OCI-M1 (cell line): ENCODE measurements around the gene PLXDC2.

Source experiments
- DNase-seq: peaks from one replicate; lab custom pipeline; 2025; lab: John Stamatoyannopoulos, UW

PLXDC2 gene

DNA sequence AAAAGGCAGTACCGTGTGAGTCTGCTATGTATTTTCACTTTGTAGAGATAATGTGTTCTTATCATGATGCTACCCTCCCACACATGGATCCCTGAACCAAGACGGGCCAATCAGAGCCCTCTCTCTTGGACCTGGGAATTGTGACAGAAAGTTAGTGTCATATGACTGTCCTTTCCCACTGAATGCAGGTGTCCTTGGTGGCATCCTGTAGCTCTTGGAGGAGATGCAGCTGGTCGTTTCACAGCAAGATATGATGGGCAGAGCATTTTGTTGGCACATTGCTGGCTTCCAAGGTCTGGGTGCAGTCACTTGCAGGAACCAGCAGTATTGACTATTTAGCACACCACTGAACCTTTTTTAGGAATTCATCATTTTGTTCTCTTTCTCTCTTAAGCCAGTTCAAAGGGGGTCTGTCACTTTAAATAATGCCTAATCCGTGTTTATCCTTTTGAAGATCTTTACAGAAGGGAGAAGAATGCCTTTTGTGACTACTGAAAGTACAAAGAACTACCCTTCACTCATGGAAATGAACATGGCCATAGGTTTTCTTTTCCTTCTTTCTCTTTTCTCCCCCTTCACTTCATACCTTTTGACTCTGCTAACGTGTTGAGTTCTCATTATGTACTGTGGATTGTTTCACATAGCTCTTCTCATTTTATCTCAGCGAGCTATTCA is 125.1 kb downstream of the PLXDC2 start:
- no peak for DNase-seq

DNA sequence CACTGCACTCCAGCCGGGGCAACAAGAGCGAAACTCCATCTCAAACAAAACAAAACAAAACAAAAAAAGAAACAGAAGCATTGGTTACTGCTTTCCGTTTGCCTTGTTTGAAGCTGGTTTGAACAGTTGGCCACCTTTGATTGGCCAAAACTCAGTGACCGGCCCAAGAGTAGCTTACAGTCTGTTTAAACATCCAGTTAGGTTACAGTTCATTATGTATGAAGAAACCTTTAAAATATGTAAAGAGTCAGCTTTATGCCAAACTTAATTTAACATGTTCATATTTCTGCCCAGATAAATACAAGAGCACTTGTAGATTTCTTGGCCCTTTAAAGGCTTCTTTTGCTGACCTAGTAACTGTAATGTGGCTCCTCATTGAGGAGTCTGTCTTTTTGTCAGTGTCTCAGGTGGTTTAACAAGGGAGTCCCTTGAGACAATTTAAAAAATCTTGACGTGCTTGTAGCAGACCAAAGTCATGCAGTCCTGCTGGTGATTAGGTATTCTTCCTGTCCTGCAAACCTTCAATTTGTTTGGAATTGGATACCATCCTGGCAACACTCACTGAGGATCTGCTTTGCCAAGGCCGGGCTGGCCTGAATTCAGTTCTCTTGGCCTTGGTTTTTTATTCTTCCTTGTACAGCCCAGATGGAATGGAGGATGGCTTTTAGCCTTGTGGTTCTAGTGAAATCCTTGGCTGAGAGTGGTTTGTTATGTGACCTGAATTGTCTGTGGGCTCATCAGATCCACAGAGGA is 128.9 kb downstream of the PLXDC2 start:
- no peak for DNase-seq

DNA sequence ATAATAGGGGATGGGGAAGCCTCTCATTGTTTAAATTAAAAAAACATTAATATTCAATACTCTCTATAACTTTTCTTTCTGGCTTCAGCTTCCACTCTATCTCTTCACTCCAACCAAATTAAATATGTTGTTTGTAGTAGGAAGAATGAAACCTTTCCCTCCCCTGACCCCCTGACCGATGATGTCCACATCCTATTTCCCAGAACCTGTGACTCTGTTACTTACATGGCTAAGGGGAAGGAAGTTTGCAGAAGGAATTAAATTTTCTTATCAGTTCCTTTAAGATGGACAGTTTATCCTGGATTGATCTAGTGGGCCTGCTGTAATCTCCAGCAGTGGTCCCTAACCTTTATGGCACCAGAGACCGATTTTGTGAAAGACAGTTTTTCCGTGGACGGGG is 130.0 kb downstream of the PLXDC2 start:
- no peak for DNase-seq

- DNase-seq, result no peak
Observed at GRCh38 chr10:19946791-19947190, 130.6 kb downstream of the PLXDC2 start.

DNA sequence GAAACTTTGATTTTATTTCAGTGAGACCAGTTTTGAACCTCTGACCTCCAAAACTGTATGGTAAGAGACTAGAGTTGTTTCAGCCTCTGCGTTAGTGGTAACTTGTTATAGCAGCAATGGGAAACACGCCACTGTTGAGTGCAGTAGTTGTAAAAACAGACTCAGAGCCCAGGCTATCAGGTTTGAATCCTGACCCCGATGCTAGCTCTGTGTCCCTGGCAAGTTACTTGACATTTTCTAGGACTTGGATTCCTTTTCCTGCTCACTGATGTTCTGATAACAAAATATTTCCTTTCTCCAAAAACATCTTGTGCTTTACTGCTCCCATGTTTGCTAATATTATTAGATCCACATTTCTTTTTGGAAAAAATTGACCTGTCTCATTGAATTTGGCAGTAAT is 131.0 kb downstream of the PLXDC2 start:
- DNase-seq, result no peak

- no peak for DNase-seq
Observed at GRCh38 chr10:19947656-19948055, 131.4 kb downstream of the PLXDC2 start.

GRCh38 chr10:19952224-19953010 is 136.2 kb downstream of the PLXDC2 start:
- DNase-seq, result no peak

- no peak for DNase-seq
Observed at GRCh38 chr10:19954601-19955000, 138.4 kb downstream of the PLXDC2 start.

DNA sequence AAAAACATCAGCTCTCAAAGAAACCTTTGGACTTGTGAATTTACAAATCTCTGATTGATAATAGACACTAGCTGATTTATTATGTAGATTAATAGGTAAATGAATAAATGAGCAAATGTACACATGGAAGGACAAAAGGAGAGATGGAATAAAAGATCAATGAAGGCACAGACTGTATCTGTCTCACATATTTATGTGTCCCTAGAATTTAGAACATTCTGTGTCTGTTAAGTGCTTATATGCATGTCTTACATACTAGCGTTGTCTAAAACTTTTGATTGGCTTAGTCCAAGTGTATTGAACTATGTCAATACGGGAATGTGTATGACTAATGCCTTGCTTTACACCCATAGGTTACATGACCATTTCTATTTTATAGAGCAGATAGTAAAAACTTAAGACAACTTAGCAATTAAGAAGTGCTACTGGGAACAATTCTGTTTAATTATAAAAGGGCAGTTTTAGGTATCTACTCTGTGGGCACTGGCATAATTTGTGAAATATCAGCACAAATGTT is 140.3 kb downstream of the PLXDC2 start:
- no peak for DNase-seq

DNA sequence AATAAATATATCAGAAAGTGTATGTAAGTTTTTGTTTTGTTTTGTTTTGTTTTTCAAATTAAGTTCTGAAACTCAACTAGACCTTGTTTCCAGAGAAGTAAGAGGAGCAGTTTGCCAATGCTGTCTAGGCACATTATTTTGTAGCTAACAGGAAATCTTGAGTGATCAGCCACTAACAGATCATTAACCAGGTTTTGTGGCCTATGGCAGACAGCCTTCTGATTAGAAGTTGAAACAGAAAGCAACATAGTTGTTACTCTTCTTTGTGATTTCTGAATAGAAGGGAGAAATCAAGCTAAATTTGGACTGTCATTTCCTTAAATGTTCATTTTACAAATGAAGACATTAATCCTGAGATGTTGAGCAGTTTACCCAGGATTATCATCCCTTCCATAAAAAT is 142.6 kb downstream of the PLXDC2 start:
- peak; percentile 37 for DNase-seq

- no peak for DNase-seq
Observed at GRCh38 chr10:19961076-19962053, 145.1 kb downstream of the PLXDC2 start.

DNA sequence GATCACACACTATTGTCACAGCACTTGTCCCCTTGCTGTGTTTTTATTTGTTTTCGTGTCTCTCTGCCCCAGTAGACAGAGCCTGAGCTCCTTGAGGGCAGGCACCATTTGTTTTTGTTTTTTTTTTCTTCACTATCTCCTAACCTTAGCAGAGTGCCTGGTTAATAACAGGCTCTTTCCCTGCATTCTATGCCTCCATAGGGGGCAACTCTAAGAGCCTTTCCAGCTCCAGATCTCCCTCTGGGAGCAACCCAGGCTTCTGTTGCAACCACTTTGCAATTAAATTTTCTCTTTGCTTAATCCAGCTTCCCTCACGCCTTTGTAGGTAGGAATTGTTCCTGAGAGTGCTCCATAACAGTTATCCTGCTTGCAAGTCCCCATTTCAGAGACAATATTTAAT is 148.4 kb downstream of the PLXDC2 start:
- no peak for DNase-seq

- DNase-seq, result no peak
Observed at GRCh38 chr10:19966751-19967150, 150.5 kb downstream of the PLXDC2 start.

DNA sequence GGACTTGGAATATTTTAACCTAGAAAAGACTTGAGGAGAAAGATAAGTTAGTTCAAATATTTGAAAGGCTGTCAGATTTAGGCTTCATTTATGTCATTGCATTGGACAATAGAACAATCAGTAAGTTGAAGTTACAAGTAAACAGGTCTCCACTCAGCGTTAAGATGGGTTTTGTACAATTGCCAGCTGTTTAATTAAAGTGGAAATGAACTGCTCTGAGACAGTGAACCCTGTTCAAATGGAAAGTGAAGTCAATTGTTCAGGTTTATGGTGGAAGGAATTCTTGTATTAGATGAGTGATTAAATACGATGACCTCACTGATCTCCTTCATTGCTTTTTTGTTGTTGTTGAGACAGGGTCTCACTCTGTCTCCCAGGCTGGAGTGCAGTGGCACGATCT is 151.7 kb downstream of the PLXDC2 start:
- DNase-seq, result no peak

- no peak for DNase-seq
Observed at GRCh38 chr10:19968745-19969144, 152.5 kb downstream of the PLXDC2 start.

- DNase-seq, result no peak
Observed at GRCh38 chr10:19970256-19970655, 154.0 kb downstream of the PLXDC2 start.

DNA sequence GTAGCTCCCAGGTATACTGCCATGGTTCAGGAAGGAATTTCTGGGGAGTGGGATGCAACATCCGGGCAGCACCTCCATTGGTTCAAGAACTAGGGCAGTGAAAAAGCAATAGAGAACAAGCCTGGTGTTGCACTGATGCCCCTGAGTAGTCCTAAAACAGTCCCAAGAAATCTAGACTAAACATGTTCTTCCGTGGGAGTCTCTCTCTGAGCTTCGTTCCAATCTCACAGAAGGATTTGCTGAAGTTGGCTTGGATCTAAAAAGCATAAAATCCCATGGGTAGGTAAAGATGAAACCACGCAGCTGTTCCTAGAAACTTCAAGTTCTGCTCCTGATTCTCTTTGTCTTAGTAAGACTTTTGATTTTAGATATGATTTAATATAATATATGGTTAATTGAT is 154.5 kb downstream of the PLXDC2 start:
- no peak for DNase-seq

DNA sequence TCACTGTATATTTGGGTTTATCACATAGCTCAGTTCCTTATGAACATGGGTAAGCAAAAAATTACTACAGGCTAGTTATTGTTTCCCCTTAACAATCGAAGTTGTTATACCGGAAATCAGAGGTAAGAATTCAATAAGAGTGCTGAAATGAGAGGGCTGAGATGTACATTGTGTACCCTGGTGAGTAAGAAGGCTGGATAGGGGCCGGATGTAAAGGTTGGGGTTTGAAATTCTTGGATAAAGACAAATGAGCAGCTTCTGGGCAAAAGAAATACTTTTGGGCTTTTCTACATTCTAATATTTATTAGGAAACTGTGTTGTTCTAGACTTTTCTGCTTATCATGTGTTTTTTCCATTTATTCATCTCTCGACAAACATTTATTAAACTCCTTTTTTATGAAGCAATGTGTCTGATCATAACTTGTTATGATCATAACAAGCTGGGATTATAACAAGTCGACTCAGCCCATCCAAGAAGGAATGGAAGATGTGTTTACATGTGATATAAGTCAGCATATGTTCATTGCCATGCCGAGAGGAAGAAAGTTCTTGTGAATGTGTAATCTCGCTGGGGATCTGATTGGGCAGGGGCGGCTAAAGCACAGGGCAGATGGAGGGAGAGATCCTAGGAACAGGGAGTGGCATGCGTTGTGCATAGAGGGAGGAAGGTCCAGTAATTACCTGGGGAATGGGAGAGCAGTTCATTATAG is 155.3 kb downstream of the PLXDC2 start:
- DNase-seq, result no peak

- DNase-seq, result peak; percentile 62
Observed at GRCh38 chr10:19974138-19974537, 157.9 kb downstream of the PLXDC2 start.

DNA sequence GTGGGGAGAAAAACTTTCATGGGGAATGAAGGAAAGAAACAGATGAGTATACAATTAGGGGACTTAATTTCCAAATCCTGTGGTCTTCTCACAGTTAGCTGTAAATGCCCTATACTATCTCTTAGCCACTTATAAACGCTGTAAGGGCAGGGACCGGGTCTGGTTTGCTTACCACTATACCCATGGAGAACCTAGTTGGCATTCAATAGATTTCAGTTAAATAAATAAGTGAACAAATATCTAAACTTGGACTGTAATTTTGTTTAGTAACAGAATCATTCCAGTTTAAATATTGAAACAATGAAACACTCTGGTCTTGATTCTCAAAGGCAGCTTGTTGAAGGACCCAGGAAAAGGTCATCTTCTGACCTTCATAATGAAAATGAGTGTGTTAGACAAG is 158.3 kb downstream of the PLXDC2 start:
- DNase-seq, result no peak

GRCh38 chr10:19977097-19977521 is 160.9 kb downstream of the PLXDC2 start:
- DNase-seq, result no peak
